Naive thymus-derived CD4-positive, alpha-beta T cell (primary cell): ENCODE results near the gene PLCL2. TPM values are rescaled to one million over a fixed set of nuclear protein-coding genes. Genes with fewer than 3 reads are reported as not detected.

Experiments
- ATAC-seq: fragments of 150-1000 bp; cut with Tn5 transposase; 2 replicates; pipeline ENCODE4 v1.10.0; 2021; ENCODE audit warnings: mild to moderate bottlenecking, moderate library complexity
- CTCF ChIA-PET: fragments of 350-600 bp; sonication (Branson Sonifier 250); formaldehyde crosslinking; loops from one replicate; lab custom pipeline; 2021; ENCODE audit warnings: antibody characterized with exemption; lab: Charles Lee
- POLR2A ChIA-PET: fragments of 350-600 bp; sonication (Branson Sonifier 250); formaldehyde crosslinking; loops from one replicate; lab custom pipeline; 2021; ENCODE audit warnings: antibody characterized with exemption, inconsistent platforms; lab: Charles Lee
- DNase-seq, 9 donors: peaks; one replicate each; pipeline versions ENCODE4 v3.0.0 to v3.0.0-alpha.2; 2020 to 2022; ENCODE audit warnings: mixed read lengths in 1 of 9
- H3K27ac ChIP-seq: one replicate; pipeline ENCODE4 v1.7.0; 2013; ENCODE audit warnings: mild to moderate bottlenecking, low read depth, low read length, moderate library complexity
- H3K27me3 ChIP-seq, 2 donors: one replicate each; pipeline ENCODE4 v1.7.0; 2013; ENCODE audit warnings: low read length in 2 of 2, mild to moderate bottlenecking in 2 of 2, moderate library complexity in 2 of 2; ENCODE audit not compliant: control insufficient read depth in 2 of 2, insufficient read depth in 2 of 2
- H3K36me3 ChIP-seq, 3 experiments: 1 replicate in 2 of 3; 2 replicates in 1 of 3; pipeline ENCODE4 v1.7.0; 2013; ENCODE audit warnings: low read length in 3 of 3, mild to moderate bottlenecking in 3 of 3, moderate library complexity in 1 of 3; ENCODE audit not compliant: insufficient read depth in 3 of 3, control insufficient read depth in 2 of 3
- H3K4me1 ChIP-seq, 2 donors: one replicate each; pipeline ENCODE4 v1.7.0; 2013; ENCODE audit warnings: low read length in 2 of 2, mild to moderate bottlenecking in 2 of 2, moderate library complexity in 1 of 2; ENCODE audit not compliant: control insufficient read depth in 2 of 2, insufficient read depth in 2 of 2
- H3K4me3 ChIP-seq: 2 replicates; pipeline ENCODE4 v1.7.0; 2013; ENCODE audit warnings: mild to moderate bottlenecking, low read length
- H3K9me3 ChIP-seq, 3 experiments: 1 replicate in 2 of 3; 2 replicates in 1 of 3; pipeline ENCODE4 v1.7.0; 2013; ENCODE audit warnings: low read length in 3 of 3; ENCODE audit not compliant: control insufficient read depth in 2 of 3
- H3K27ac Mint-ChIP-seq, 9 donors: one replicate each; pipeline ENCODE4 v1.8.0; 2020 to 2022; ENCODE audit warnings: mixed read lengths in 9 of 9, mild to moderate bottlenecking in 8 of 9, moderate library complexity in 5 of 9, inconsistent platforms in 2 of 9
- H3K27me3 Mint-ChIP-seq, 5 donors: one replicate each; pipeline ENCODE4 v1.8.0; 2021 to 2022; ENCODE audit warnings: mixed read lengths in 5 of 5, mild to moderate bottlenecking in 1 of 5
- H3K36me3 Mint-ChIP-seq, 5 donors: one replicate each; pipeline ENCODE4 v1.8.0; 2020 to 2022; ENCODE audit warnings: mixed read lengths in 5 of 5, mild to moderate bottlenecking in 3 of 5, inconsistent platforms in 1 of 5
- H3K4me1 Mint-ChIP-seq, 7 donors: one replicate each; pipeline ENCODE4 v1.8.0; 2020 to 2022; ENCODE audit warnings: mixed read lengths in 7 of 7, mild to moderate bottlenecking in 3 of 7, inconsistent platforms in 1 of 7
- H3K4me3 Mint-ChIP-seq, 10 donors: one replicate each; pipeline ENCODE4 v1.8.0; 2020 to 2022; ENCODE audit warnings: mild to moderate bottlenecking in 10 of 10, mixed read lengths in 10 of 10, moderate library complexity in 6 of 10, inconsistent platforms in 2 of 10
- H3K9me3 Mint-ChIP-seq, 11 donors: one replicate each; pipeline ENCODE4 v1.8.0; 2020 to 2022; ENCODE audit warnings: mixed read lengths in 11 of 11, mild to moderate bottlenecking in 4 of 11, inconsistent platforms in 1 of 11, moderate library complexity in 1 of 11
- intact Hi-C, 2 donors: fragments of 100-400 bp; cut with micrococcal nuclease; formaldehyde crosslinking; loops; one replicate each; pipeline ENCODE4 v1.15.1; 2023
- polyA plus RNA-seq, 2 donors: library from polyadenylated mRNA; unstranded; fragments of 300-500 nt; fragmentation: Illumina TruSeq; gene quantifications; one replicate each; pipeline ENCODE4 v1.2.3, GENCODE V29; 2021
- total RNA-seq, 6 experiments: library from RNA in 5 of 6; stranded (reverse) in 5 of 6; gene quantifications; 1 replicate in 5 of 6; 2 replicates in 1 of 6; pipeline ENCODE4 v1.2.3 and lab custom pipeline; 2021 to 2026

The PLCL2 gene
- total and polyA plus RNA-seq, 7 experiments from 2014 or later, result 48.9 to 90.8 (median 64.1) TPM

DNA sequence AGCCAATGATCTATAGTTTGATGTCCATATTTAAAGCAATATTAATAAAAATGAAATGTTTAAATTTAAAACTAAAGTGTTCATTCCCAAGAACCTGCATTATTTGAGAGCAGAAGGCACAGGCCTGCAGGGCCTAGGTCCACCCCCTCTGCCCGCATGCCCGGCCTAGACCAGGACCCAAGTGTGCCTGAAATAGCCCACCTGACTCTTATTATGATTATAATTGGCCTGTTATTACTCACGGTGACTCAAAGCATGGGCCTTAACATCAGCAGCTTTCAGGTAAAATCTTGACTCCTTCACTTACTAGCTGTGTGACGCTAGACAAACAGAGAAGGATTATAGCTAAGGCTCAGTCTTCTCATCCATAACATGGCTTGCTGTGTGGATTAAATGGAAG is 128.8 kb downstream of the PLCL2 start:
- no peaks in the 10 kb centered on the region for H3K27me3 ChIP-seq
- POLR2A ChIA-PET, result no interaction called here
- H3K36me3 Mint-ChIP-seq, result peaks cover 14 to 73% (median 47%) of the 10 kb centered on the region in 5 donors
- intact Hi-C loops, result no loop called here
- CTCF ChIA-PET, result no interaction called here
- no peaks in the 10 kb centered on the region for H3K9me3 Mint-ChIP-seq
- H3K4me1 Mint-ChIP-seq, result peaks cover 21 to 70% (median 52%) of the 10 kb centered on the region in 7 donors
- H3K4me3 ChIP-seq, result no peak overlapping the region
- no peaks in the 10 kb centered on the region for H3K27me3 Mint-ChIP-seq
- peak overlapping the region in 2 of 10 donors; percentile 15 to 39 for H3K4me3 Mint-ChIP-seq
- H3K36me3 ChIP-seq, result peaks cover 11 to 47% (median 16%) of the 10 kb centered on the region in 3 experiments
- H3K27ac ChIP-seq, result no peak overlapping the region
- no peaks in the 10 kb centered on the region for H3K9me3 ChIP-seq
- H3K4me1 ChIP-seq, result peaks cover 0 to 4% of the 10 kb centered on the region in 2 donors
- no peak for DNase-seq
- no peak for ATAC-seq
- H3K27ac Mint-ChIP-seq, result peak overlapping the region in 2 of 9 donors; percentile 6 to 70

DNA sequence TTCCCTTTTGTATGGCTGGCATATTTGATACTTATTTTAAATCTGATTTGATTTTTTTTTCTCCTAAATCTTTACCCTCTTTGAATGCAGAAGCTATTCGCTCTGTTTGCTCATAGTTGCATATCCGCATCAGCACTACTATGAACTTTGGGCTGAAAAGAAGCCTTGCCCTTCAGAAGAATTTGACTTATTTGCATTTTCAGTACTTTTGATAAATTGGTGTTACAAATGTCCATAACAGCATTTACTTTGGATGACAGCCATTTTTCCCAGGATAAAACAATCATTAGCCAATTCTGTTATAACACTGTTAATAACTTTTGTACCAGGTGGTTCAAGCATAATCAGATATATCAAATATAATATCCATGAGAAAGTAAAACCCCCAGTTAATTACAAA is 129.5 kb downstream of the PLCL2 start:
- H3K4me3 Mint-ChIP-seq, result no peak overlapping the region
- Histone ChIP-seq H3K27me3 (no peaks in the 10 kb centered on the region), H3K4me3 (no peak overlapping the region), H3K27ac (no peak overlapping the region), H3K9me3 (no peaks in the 10 kb centered on the region), H3K4me1 (peaks cover 3 to 4% of the 10 kb centered on the region in 2 donors), H3K36me3 (peaks cover 11 to 47% (median 16%) of the 10 kb centered on the region in 3 experiments)
- DNase-seq (no peak), ATAC-seq (no peak)
- H3K4me1 Mint-ChIP-seq, result peaks cover 19 to 70% (median 49%) of the 10 kb centered on the region in 7 donors
- H3K36me3 Mint-ChIP-seq, result peaks cover 14 to 69% (median 45%) of the 10 kb centered on the region in 5 donors
- intact Hi-C loops, result no loop called here
- ChIA-PET CTCF (no interaction called here), POLR2A (no interaction called here)
- H3K9me3 Mint-ChIP-seq, result no peaks in the 10 kb centered on the region
- H3K27ac Mint-ChIP-seq, result no peak overlapping the region
- H3K27me3 Mint-ChIP-seq, result no peaks in the 10 kb centered on the region

DNA sequence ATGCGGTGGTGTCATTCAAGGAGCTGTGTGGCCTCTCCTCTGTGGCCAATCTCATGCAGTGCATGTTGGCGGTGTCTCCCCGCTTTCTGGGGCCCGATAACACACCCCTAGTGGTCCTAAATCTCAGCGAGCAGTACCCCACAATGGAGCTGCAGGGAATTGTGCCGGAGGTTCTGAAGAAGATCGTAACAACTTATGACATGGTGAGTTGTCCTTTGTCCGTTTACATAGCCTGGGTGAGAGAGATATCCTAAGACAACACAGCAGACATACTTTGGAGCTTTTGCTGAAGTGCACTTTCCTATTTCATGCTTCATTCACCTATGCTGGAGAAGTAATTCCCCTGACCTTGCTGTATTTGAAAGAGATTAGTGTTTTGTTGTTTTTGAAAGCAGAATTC is 130.0 kb downstream of the PLCL2 start:
- H3K36me3 Mint-ChIP-seq, result peaks cover 14 to 64% (median 42%) of the 10 kb centered on the region in 5 donors
- Histone ChIP-seq H3K4me1 (peaks cover 2 to 4% of the 10 kb centered on the region in 2 donors), H3K36me3 (peaks cover 9 to 46% (median 16%) of the 10 kb centered on the region in 3 experiments), H3K27ac (no peak overlapping the region), H3K9me3 (no peaks in the 10 kb centered on the region), H3K27me3 (no peaks in the 10 kb centered on the region), H3K4me3 (no peak overlapping the region)
- DNase-seq, result no peak
- H3K4me3 Mint-ChIP-seq, result no peak overlapping the region
- intact Hi-C loops, result no loop called here
- ChIA-PET POLR2A (interaction anchor here (0.6 kb wide), 1 partner anchor 185 kb away, joined by 3 read pairs; no protein-coding TSS in a partner anchor), CTCF (no interaction called here)
- H3K27ac Mint-ChIP-seq, result no peak overlapping the region
- no peak for ATAC-seq
- H3K9me3 Mint-ChIP-seq, result no peaks in the 10 kb centered on the region
- peaks cover 19 to 67% (median 45%) of the 10 kb centered on the region in 7 donors for H3K4me1 Mint-ChIP-seq
- no peaks in the 10 kb centered on the region for H3K27me3 Mint-ChIP-seq

DNA sequence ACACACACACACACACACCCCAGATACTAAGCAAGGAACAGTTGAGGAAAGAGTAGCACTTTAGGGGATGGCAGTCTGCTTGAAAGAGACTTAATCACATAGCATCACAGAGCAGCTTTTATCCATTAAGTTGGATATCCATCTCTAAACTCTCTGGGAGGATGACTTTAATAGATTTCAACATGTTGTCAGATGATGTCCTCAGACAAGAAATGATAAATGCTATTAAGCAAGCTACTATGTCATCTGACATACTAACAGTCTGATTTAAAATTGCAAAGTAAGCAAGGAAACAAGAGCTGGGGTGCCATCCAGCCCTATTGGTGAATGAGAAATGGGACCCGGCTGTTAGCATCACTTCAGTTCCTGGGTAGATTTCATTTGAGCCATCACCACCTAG is 136.9 kb downstream of the PLCL2 start:
- POLR2A ChIA-PET, result no interaction called here

DNA sequence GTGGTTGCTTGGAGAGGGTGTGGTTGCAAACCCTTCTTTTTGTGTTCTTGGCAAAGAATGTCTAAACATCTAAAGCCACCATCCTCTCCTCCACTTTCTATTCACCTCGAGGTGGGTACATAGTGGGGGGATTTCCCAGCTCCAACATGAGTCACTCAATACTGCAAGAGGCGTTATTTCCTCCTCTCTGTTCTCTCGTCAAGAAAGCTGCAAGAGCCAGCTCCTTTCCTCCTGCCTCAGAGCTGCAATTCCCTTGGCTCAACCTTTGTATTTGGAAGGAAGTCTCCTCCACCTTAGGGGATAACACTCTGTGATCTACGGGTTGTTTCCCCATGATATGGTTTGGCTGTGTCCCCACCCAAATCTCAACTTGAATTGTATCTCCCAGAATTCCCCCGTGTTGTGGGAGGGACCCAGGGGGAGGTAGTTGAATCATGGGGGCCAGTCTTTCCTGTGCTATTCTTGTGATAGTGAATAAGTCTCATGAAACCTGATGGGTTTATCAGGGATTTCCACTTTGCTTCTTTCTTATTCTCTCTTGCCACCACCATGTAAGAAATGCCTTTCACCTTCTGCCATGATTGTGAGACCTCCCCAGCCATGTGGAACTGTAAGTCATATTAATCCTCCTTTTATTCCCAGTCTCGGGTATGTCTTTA is 138.4 kb downstream of the PLCL2 start:
- CTCF ChIA-PET, result no interaction called here
- H3K4me3 Mint-ChIP-seq, result peak overlapping the region in 7 of 10 donors; percentile 27 to 72 (median 49)

More for the DNA sequence above, 136.9 kb downstream of the PLCL2 start:
- H3K27ac Mint-ChIP-seq, result peak overlapping the region in 8 of 9 donors; percentile 8 to 95 (median 51)
- no peaks in the 10 kb centered on the region for H3K9me3 ChIP-seq
- intact Hi-C loops, result loop anchor here (1.0 to 5.0 kb wide), 6 partner anchors 10 to 179 kb away; partner anchors contain the start of gene PLCL2 (in 1 of the 2)
- peaks cover 15 to 31% of the 10 kb centered on the region in 2 donors for H3K4me1 ChIP-seq
- H3K4me3 Mint-ChIP-seq, result peak overlapping the region in 2 of 10 donors; percentile 19 to 36
- H3K36me3 ChIP-seq, result peaks cover 0 to 7% (median 0%) of the 10 kb centered on the region in 3 experiments
- ATAC-seq, result peak; percentile 12
- peaks cover 34 to 85% (median 75%) of the 10 kb centered on the region in 7 donors for H3K4me1 Mint-ChIP-seq
- no peak overlapping the region for H3K4me3 ChIP-seq
- CTCF ChIA-PET, result no interaction called here
- H3K27me3 Mint-ChIP-seq, result no peaks in the 10 kb centered on the region
- H3K27me3 ChIP-seq, result no peaks in the 10 kb centered on the region
- H3K36me3 Mint-ChIP-seq, result peaks cover 5 to 51% (median 21%) of the 10 kb centered on the region in 5 donors
- no peaks in the 10 kb centered on the region for H3K9me3 Mint-ChIP-seq
- H3K27ac ChIP-seq, result no peak overlapping the region
- no peak for DNase-seq

DNA sequence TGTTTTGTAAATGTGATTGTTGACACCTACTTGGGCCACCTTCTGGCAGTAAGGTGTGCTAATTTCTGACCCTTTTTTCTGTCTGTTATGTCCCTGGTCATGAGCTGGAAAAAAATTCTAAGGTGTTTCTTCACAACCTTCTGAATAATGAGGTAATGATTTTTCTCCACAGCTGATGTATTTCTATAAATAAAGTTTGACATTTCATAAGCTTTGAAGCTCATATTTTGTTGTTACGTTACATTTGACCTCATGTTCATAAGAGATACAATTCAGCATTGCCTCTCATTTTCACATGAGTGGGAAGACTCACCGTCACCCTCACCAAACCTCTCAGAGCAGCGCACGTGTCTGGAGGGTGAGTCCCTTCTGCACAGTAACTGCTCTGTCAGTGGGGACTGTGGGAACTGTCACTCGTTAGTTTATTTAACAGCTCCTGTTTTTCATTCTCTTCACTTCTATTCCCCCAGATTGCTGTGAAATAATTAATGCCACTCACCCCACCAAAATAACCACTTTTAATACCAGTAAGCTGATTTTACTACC is 140.9 kb downstream of the PLCL2 start:
- DNase-seq (no peak), ATAC-seq (peak; percentile 61)
- no peaks in the 10 kb centered on the region for H3K9me3 ChIP-seq
- no peak overlapping the region for H3K4me3 ChIP-seq
- no peaks in the 10 kb centered on the region for H3K27me3 Mint-ChIP-seq
- peak overlapping the region in 6 of 9 donors; percentile 8 to 71 (median 30) for H3K27ac Mint-ChIP-seq
- no peak overlapping the region for H3K4me3 Mint-ChIP-seq
- H3K9me3 Mint-ChIP-seq, result no peaks in the 10 kb centered on the region
- POLR2A ChIA-PET, result interaction anchor here (0.6 to 1.4 kb wide), 4 partner anchors 31 to 1406 kb away, joined by 3 to 4 read pairs (median 3); no protein-coding TSS in a partner anchor
- H3K4me1 ChIP-seq, result peaks cover 27% of the 10 kb centered on the region in 2 donors
- H3K36me3 ChIP-seq, result no peaks in the 10 kb centered on the region
- H3K36me3 Mint-ChIP-seq, result peaks cover 0 to 46% (median 23%) of the 10 kb centered on the region in 5 donors
- peaks cover 49 to 97% (median 90%) of the 10 kb centered on the region in 7 donors for H3K4me1 Mint-ChIP-seq
- CTCF ChIA-PET, result interaction anchor here (0.7 to 1.0 kb wide), 4 partner anchors 9 to 424 kb away, joined by 3 read pairs; no protein-coding TSS in a partner anchor
- H3K27me3 ChIP-seq, result no peaks in the 10 kb centered on the region
- intact Hi-C loops, result loop anchor here in 1 of 2 donors (2.0 kb wide), 1 partner anchor 19 kb away; no protein-coding TSS in a partner anchor
- H3K27ac ChIP-seq, result no peak overlapping the region

More for the DNA sequence above, 138.4 kb downstream of the PLCL2 start:
- peak overlapping the region; percentile 34 to 95 (median 79) for H3K27ac Mint-ChIP-seq
- H3K27me3 Mint-ChIP-seq, result no peaks in the 10 kb centered on the region
- intact Hi-C loops, result loop anchor here (1.0 to 5.0 kb wide), 6 partner anchors 86 to 181 kb away; partner anchors contain the start of gene PLCL2 (in 2 of the 2)
- ATAC-seq (peak; percentile 87), DNase-seq (peak in 4 of 9 donors; percentile 5 to 61 (median 34))
- H3K4me1 Mint-ChIP-seq, result peaks cover 34 to 87% (median 76%) of the 10 kb centered on the region in 7 donors
- peaks cover 0 to 3% (median 0%) of the 10 kb centered on the region in 3 experiments for H3K36me3 ChIP-seq
- POLR2A ChIA-PET, result interaction anchor here (0.6 to 0.7 kb wide), 2 partner anchors 17 to 126 kb away, joined by 3 read pairs; no protein-coding TSS in a partner anchor
- H3K27me3 ChIP-seq, result no peaks in the 10 kb centered on the region
- peaks cover 0 to 41% (median 18%) of the 10 kb centered on the region in 5 donors for H3K36me3 Mint-ChIP-seq
- no peak overlapping the region for H3K27ac ChIP-seq
- no peaks in the 10 kb centered on the region for H3K9me3 ChIP-seq
- no peak overlapping the region for H3K4me3 ChIP-seq
- peaks cover 15 to 31% of the 10 kb centered on the region in 2 donors for H3K4me1 ChIP-seq
- H3K9me3 Mint-ChIP-seq, result no peaks in the 10 kb centered on the region
